GM21825 (cell line): ENCODE results near the gene IGFN1.

Experiments
- ATAC-seq: cut with Tn5 transposase; IDR thresholded peaks from one replicate; pipeline ENCODE4 v1.9.1; 2021; ENCODE audit warnings: mild to moderate bottlenecking, moderate library complexity; ENCODE audit not compliant: unreplicated experiment

Gene IGFN1

GRCh38 chr1:201261771-201262547 lies 71.3 kb downstream of the IGFN1 start:
- no peak for ATAC-seq

DNA sequence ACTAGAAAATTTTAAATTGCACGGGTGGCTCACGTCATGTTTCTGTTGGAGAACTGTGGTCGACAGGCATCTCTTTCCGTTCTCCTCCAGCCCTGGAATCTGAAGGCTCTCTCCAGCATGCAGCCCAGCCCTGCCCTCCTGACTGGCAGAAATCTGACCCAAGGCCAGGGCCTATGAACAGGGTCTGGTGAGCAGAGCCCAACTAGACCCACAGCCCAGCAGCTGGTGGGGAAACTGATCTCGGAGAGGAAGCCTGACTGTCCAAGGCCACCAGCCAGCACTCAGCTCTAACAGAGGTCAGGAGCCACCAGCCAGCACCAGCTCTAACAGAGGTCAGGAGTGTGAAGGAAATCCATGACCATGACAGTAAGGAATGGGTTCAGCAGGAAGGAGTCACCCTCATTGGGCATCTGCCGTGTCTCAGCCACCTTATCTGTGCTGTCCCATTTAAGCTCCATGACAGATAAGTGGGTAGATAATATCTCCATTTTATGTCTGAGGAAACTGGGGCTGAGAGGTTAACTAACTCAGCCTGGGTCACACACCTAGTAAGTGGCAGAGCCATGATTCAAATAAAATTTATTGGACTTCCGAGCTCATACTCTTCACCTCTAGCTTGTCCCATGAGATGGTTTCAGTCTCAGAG lies 72.5 kb downstream of the IGFN1 start:
- no peak for ATAC-seq

DNA sequence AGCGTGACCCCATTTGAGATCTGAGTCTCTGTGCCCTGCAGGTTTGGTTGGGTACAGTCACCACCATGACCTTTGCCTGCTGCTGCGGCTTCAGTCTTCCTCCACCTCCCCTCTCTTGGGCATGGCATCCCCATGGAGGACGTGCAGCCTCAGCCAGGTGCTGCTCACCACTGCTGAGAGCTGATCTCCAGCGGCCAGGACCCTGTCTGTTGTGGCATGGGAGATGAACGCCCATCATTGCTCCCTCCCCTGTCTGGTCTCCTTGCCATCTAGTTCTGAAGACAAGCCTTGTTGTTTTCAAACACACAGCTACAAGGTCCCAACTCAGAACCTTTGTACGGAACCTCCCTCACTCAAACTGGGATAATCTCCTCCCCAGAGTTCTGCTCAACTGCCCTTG lies 73.4 kb downstream of the IGFN1 start:
- no peak for ATAC-seq

DNA sequence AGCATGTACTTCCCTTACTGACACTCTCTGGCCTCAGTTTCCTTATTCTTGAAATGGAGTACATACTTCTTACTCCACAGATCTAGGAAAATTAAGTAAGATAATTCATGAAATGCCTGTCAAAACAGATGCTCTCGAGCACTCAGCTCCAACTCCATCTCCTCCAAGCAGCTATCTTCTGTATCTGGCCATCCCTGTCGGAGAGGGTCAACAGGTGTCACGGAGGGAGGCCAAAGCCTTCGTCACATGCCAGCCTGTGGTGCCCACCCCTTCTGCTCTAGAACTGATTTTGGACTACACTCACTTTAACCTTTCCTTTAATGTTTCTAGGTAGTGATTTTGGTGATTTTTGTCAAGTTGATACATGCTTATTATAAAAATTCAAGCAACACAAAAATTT lies 73.9 kb downstream of the IGFN1 start:
- ATAC-seq = no peak

GRCh38 chr1:201265756-201266155 lies 75.1 kb downstream of the IGFN1 start:
- no peak for ATAC-seq

- no peak for ATAC-seq
Measured at GRCh38 chr1:201266276-201266675, 75.7 kb downstream of the IGFN1 start.

DNA sequence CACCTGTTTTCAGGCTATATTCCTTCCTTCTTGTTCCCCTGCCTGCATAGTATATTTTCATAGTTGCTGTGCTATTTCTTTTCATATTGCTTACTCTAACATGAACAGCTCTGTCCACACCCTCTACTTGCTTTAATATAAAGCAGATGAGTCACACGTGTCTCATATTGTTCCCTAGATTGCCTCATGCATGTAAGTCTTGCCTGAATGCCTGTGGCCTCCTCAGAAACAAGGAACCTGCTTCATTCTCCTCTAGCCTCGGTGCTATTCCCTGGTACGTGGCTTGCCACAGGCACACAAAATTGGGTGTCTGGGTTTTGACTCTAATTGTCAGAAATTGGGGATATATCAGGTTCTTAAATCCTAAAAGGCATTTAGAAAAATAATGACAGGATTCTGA lies 76.2 kb downstream of the IGFN1 start:
- ATAC-seq = no peak

DNA sequence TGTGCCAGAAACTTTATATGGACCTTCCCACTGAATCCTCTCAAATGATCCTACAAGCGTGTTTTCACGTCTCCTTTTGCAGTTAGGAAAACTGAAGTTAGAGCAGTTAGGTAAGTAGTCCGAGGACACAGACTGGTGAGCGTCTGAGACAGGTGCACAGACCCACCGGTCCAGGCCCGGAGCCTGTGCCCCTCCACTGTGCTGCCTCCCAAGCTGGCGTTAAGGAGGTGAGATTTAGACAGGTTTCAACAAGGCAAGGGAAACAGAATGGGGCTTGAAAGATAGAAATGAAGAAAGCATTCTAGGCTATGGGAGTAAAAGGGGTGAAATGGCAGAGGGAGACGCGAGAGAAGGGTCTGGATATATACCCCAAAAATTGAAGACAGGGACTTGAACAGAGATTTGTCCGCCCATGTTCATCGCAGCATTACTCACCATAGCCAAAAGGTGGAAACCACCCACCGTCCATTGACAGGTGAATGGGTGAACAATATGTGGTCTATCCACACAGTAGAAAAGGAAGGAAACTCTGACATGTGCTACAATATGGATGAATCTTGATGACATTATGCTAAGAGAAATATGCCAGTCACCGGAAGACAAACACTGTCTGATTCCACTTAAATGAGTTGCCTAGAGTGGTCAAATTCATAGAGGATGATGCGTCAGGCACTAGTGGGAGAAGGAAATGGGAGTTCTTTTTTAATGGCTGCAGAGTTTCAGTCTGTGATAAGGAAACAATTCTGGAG lies 77.0 kb downstream of the IGFN1 start:
- ATAC-seq = no peak

GRCh38 chr1:201268604-201269151 lies 78.1 kb downstream of the IGFN1 start:
- ATAC-seq = no peak

DNA sequence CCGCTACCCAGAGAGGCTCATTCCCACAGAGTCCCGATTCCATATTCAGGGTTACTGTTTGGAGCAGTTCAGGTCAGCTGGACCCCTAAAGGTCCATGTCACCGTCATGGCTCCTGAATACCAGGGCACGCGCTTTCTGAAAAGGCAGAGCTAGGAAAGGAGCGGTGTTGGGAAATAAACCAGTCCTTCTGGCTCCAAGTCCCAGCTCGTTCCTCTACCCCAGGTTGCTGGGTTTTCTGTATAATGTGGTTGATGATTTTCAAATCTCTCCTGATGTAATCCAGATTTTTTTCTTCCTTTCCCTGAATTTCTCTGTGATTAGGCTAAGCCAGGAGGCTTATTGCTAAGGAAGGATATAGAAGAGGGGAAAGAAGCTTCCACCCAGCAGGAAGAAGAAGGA lies 78.7 kb downstream of the IGFN1 start:
- ATAC-seq = no peak

DNA sequence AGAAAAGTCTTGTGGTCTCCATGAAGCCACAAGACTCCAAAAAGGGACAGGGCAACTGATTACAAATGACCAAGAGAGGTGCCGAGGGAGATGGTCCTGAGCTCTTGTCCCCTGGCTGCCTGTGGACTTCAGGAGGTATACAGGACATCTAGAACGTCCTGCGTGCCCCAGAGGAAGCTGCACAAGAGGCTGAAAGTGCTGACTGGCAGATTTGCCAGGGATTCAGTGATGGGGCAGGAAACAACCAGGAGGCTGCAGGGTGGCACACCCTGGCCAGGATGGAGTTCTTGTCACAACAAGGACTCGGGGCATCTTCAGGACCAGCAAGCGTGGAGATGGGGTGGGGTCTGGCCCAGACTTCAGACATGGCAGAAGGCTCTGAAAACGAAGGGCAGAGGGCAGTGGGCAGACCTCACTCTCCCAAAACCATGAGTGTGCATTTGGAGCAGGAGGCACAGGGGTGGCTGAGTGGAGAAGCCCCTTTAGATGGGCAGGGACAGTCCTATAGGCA lies 79.3 kb downstream of the IGFN1 start:
- no peak for ATAC-seq

DNA sequence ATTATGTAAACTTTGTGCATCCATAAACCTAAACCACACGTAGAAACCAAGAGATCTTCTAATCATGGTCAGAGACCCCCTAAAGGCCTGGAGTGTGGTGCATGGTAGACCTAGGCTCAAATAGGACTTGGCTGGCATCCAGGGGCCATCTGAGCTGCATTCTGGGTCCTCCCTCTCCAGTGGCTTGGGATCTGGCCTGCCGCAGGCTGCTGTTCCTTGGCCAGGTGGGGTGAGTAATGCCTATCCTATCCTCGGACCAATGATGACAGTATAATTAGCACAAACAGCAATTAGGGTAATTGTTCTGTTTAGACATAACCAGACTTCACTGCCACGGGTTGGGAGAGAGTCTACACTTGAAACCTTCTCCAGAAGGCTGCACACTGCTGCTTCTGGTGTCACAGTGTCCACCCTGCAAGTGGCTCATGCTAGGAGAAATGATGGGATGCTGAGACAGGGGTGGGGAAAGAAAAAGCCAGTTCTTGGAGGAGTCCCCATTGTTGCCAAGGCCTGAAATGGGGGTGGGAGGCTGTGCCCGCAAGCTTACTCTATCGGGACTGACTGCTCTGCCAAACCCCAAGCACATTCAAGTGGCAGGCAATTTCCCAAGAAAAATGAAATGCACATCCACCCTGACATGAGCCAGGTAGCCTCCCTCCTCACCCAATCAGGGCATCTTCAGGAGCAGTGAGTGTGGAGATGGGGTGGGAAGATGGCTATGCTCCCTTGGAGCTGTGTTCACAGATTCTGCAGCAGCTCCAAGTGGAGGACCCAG lies 80.2 kb downstream of the IGFN1 start:
- ATAC-seq = no peak

GRCh38 chr1:201272799-201273198 lies 82.2 kb downstream of the IGFN1 start:
- ATAC-seq = no peak

- ATAC-seq = no peak
Measured at GRCh38 chr1:201274616-201275252, 84.1 kb downstream of the IGFN1 start.

DNA sequence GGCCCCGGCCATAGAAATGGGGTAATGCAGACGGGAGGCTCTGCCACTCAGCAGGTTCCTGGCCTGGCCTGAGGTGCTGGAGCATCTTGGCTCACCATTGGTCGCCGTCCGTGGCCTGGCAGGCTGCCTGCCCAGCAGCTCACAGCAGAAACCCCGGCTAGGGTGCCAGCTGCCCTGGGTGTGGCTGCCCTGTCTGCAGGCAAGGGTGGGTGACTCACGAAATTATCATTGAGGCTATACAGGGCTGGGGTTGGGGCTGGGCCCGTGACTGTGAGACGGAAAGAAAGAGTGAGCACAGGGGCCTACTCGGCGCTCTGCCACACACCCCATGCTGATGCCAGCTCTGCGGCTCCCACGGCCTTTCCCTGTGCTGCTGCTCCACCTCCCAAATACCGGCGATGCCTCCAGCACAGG lies 84.6 kb downstream of the IGFN1 start:
- no peak for ATAC-seq

DNA sequence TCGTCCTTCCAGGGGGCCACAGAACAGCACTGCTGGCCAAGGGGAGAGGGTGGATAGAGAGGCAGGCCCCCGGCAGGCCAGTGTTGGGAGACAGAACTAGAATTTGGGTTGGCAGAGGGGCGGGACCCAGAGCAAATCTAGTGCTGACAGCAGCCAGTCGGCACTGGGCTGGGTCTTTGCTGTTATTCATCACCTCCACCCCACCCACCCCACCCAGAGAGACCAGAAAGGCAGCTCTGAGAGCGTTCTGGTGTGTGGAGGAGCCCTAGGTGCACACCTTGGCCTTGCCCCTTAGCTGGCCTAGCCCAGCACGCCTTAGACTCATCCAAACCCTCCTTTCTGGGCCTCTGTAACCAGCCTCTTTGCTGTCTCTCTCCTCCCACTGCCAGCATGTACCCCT lies 86.3 kb downstream of the IGFN1 start:
- no peak for ATAC-seq

DNA sequence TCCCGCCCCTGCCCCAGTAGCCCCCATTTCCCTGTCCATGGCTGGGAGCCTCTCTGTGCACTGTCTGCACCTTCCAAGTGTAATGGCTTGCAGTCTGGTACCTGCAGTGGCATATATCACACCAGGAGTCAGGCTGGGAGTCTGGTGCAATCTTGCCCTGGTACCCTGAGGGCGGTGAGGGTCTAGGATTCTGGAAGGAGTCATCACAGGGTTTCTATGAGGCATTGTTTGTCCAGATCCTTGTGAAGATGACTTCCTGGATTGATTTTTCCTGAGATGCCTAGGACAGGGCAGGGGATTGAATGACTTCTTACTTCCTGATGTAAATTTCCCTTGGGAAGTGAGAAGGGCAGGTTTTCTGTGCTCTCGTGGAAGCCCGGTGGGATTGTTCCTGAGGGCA lies 86.8 kb downstream of the IGFN1 start:
- ATAC-seq = no peak
